NCI-H774 (cell line): ENCODE measurements around the gene FKBP4.

Experiments
- DNase-seq: peaks from one replicate; lab custom pipeline; 2025; lab: John Stamatoyannopoulos, UW

Gene FKBP4

DNA sequence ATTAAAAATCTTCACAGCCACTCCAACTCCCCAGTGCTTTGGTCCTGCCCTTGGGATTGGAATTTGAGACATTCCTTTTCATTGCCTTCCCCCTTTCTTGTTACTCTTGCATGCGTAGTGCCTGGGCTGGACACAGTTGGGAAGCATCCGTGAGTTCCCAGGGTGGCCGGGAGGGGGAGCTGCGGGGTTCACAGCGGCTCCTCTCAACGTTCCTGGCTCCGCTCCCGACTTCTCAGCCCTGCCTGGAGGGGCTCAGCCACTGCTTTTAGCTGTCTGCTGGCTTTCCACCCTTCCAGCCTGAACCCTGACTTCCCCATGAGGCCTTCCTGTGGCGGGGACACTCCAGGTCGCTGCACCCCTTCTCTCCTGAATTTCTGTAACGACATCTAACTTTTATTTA, 58.9 kb downstream of the FKBP4 start:
- DNase-seq = peak; percentile 62
